HEK293 (cell line): Measurements from ENCODE around the gene KLHL15.
"Not testable (repeated sequence)": the region's sequence is repeated elsewhere in the genome, so short reads cannot be mapped to it uniquely, and the experiment has no call there.

Source experiments
- YY1 ChIP-seq: fragments of 450-650 bp; formaldehyde crosslinking; IDR thresholded peaks from 2 replicates; pipeline ENCODE4 v1.5.1; 2018; ENCODE audit warnings: missing biosample characterization, missing genetic modification characterization
- ZBTB7A ChIP-seq: fragments of 450-650 bp; formaldehyde crosslinking; IDR thresholded peaks from 2 replicates; pipeline ENCODE4 v1.5.1; 2016; ENCODE audit warnings: low read depth, missing biosample characterization, missing genetic modification characterization
- ZNF202 ChIP-seq: fragments of 450-650 bp; formaldehyde crosslinking; IDR thresholded peaks from 2 replicates; pipeline ENCODE4 v1.5.1; 2016; ENCODE audit warnings: missing biosample characterization, missing genetic modification characterization, borderline replicate concordance
- ZNF24 ChIP-seq: fragments of 450-650 bp; formaldehyde crosslinking; IDR thresholded peaks from 2 replicates; pipeline ENCODE4 v1.5.1; 2016; ENCODE audit warnings: missing biosample characterization, missing genetic modification characterization
- ZNF830 ChIP-seq: fragments of 450-650 bp; IDR thresholded peaks from 2 replicates; pipeline ENCODE4 v1.5.0; 2018; ENCODE audit warnings: missing biosample characterization, missing genetic modification characterization, low read depth, mild to moderate bottlenecking, moderate library complexity
- TF ChIP-seq, protein P1 (sequence below): fragments of 450-650 bp; formaldehyde crosslinking; IDR thresholded peaks from 2 replicates; pipeline ENCODE4 v1.5.1; 2016; ENCODE audit warnings: missing biosample characterization, missing genetic modification characterization
- TF ChIP-seq, protein P2 (sequence below): fragments of 450-650 bp; formaldehyde crosslinking; IDR thresholded peaks from 2 replicates; pipeline ENCODE4 v1.5.1; 2016; ENCODE audit warnings: missing biosample characterization, missing genetic modification characterization, borderline replicate concordance
- TF ChIP-seq, protein P3 (sequence below): fragments of 450-650 bp; formaldehyde crosslinking; optimal IDR thresholded peaks from 2 replicates; pipeline ENCODE3; 2016; ENCODE audit warnings: missing biosample characterization, mild to moderate bottlenecking, missing genetic modification characterization
- TF ChIP-seq, protein P4 (sequence below): fragments of 450-650 bp; formaldehyde crosslinking; IDR thresholded peaks from 2 replicates; pipeline ENCODE4 v1.5.1; 2016; ENCODE audit warnings: missing biosample characterization, missing genetic modification characterization
- TF ChIP-seq, protein P5 (sequence below): fragments of 450-650 bp; formaldehyde crosslinking; IDR thresholded peaks from 2 replicates; pipeline ENCODE4 v1.5.1; 2016; ENCODE audit warnings: missing biosample characterization, missing genetic modification characterization

DNA sequence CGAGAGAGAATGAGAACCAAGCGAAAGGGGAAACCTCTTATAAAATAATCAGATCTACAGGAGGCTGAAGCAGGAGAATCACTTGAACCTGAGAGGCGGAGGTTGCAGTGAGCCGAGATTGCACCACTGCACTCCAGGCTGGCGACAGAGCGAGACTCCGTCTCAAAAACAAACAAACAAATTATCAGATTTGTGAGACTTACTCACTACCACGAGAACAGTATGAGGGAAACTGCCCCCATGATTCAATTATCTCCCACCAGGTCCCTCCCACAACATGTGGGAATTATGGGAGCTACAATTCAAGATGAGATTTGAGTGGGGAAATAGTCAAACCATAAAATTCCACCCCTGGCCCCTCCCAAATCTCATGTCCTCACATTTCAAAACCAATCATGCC is 61.4 kb downstream of the KLHL15 start:
- TF ChIP-seq ZBTB7A, ZNF202, YY1, ZNF830, ZNF24 (tag by site-specific recombination): not testable (repeated sequence)
- TF ChIP-seq, protein P1, sequence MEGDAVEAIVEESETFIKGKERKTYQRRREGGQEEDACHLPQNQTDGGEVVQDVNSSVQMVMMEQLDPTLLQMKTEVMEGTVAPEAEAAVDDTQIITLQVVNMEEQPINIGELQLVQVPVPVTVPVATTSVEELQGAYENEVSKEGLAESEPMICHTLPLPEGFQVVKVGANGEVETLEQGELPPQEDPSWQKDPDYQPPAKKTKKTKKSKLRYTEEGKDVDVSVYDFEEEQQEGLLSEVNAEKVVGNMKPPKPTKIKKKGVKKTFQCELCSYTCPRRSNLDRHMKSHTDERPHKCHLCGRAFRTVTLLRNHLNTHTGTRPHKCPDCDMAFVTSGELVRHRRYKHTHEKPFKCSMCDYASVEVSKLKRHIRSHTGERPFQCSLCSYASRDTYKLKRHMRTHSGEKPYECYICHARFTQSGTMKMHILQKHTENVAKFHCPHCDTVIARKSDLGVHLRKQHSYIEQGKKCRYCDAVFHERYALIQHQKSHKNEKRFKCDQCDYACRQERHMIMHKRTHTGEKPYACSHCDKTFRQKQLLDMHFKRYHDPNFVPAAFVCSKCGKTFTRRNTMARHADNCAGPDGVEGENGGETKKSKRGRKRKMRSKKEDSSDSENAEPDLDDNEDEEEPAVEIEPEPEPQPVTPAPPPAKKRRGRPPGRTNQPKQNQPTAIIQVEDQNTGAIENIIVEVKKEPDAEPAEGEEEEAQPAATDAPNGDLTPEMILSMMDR, result not testable (repeated sequence)
- TF ChIP-seq, protein P2, sequence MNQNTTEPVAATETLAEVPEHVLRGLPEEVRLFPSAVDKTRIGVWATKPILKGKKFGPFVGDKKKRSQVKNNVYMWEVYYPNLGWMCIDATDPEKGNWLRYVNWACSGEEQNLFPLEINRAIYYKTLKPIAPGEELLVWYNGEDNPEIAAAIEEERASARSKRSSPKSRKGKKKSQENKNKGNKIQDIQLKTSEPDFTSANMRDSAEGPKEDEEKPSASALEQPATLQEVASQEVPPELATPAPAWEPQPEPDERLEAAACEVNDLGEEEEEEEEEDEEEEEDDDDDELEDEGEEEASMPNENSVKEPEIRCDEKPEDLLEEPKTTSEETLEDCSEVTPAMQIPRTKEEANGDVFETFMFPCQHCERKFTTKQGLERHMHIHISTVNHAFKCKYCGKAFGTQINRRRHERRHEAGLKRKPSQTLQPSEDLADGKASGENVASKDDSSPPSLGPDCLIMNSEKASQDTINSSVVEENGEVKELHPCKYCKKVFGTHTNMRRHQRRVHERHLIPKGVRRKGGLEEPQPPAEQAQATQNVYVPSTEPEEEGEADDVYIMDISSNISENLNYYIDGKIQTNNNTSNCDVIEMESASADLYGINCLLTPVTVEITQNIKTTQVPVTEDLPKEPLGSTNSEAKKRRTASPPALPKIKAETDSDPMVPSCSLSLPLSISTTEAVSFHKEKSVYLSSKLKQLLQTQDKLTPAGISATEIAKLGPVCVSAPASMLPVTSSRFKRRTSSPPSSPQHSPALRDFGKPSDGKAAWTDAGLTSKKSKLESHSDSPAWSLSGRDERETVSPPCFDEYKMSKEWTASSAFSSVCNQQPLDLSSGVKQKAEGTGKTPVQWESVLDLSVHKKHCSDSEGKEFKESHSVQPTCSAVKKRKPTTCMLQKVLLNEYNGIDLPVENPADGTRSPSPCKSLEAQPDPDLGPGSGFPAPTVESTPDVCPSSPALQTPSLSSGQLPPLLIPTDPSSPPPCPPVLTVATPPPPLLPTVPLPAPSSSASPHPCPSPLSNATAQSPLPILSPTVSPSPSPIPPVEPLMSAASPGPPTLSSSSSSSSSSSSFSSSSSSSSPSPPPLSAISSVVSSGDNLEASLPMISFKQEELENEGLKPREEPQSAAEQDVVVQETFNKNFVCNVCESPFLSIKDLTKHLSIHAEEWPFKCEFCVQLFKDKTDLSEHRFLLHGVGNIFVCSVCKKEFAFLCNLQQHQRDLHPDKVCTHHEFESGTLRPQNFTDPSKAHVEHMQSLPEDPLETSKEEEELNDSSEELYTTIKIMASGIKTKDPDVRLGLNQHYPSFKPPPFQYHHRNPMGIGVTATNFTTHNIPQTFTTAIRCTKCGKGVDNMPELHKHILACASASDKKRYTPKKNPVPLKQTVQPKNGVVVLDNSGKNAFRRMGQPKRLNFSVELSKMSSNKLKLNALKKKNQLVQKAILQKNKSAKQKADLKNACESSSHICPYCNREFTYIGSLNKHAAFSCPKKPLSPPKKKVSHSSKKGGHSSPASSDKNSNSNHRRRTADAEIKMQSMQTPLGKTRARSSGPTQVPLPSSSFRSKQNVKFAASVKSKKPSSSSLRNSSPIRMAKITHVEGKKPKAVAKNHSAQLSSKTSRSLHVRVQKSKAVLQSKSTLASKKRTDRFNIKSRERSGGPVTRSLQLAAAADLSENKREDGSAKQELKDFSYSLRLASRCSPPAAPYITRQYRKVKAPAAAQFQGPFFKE (tag by site-specific recombination), result not testable (repeated sequence)
- TF ChIP-seq, protein P3, sequence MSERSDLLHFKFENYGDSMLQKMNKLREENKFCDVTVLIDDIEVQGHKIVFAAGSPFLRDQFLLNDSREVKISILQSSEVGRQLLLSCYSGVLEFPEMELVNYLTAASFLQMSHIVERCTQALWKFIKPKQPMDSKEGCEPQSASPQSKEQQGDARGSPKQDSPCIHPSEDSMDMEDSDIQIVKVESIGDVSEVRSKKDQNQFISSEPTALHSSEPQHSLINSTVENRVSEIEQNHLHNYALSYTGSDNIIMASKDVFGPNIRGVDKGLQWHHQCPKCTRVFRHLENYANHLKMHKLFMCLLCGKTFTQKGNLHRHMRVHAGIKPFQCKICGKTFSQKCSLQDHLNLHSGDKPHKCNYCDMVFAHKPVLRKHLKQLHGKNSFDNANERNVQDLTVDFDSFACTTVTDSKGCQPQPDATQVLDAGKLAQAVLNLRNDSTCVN (tag by site-specific recombination), result not testable (repeated sequence)
- TF ChIP-seq, protein P4, sequence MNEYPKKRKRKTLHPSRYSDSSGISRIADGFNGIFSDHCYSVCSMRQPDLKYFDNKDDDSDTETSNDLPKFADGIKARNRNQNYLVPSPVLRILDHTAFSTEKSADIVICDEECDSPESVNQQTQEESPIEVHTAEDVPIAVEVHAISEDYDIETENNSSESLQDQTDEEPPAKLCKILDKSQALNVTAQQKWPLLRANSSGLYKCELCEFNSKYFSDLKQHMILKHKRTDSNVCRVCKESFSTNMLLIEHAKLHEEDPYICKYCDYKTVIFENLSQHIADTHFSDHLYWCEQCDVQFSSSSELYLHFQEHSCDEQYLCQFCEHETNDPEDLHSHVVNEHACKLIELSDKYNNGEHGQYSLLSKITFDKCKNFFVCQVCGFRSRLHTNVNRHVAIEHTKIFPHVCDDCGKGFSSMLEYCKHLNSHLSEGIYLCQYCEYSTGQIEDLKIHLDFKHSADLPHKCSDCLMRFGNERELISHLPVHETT (tag by site-specific recombination), result not testable (repeated sequence)
- TF ChIP-seq, protein P5, sequence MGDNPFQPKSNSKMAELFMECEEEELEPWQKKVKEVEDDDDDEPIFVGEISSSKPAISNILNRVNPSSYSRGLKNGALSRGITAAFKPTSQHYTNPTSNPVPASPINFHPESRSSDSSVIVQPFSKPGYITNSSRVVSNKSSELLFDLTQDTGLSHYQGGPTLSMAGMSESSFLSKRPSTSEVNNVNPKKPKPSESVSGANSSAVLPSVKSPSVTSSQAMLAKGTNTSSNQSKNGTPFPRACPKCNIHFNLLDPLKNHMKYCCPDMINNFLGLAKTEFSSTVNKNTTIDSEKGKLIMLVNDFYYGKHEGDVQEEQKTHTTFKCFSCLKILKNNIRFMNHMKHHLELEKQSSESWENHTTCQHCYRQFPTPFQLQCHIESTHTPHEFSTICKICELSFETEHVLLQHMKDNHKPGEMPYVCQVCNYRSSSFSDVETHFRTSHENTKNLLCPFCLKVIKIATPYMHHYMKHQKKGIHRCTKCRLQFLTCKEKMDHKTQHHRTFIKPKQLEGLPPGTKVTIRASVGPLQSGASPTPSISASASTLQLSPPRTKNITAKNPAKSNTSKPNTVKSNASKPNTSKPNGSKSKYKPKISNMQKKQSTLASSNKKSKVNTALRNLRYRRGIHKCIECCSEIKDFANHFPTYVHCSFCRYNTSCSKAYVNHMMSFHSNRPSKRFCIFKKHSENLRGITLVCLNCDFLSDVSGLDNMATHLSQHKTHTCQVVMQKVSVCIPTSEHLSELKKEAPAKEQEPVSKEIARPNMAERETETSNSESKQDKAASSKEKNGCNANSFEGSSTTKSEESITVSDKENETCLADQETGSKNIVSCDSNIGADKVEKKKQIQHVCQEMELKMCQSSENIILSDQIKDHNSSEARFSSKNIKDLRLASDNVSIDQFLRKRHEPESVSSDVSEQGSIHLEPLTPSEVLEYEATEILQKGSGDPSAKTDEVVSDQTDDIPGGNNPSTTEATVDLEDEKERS (tag by site-specific recombination), result not testable (repeated sequence)
